Fibroblast of the conjunctiva (primary cell): ENCODE data around the gene DLGAP1.
"Not testable (repeated sequence)": the region's sequence is repeated elsewhere in the genome, so short reads cannot be mapped to it uniquely, and the experiment has no call there.

ENCODE experiments used
- DNase-seq: peaks from one replicate; pipeline ENCODE4 v3.0.0-alpha.2; 2010; ENCODE audit warnings: low read depth

Gene DLGAP1

GRCh38 chr18:4385876-4386275, 69.2 kb downstream of the DLGAP1 start:
- DNase-seq: no peak

GRCh38 chr18:4384932-4385331, 70.2 kb downstream of the DLGAP1 start:
- DNase-seq: no peak

- DNase-seq: no peak
Observed at GRCh38 chr18:4374564-4374963, 80.5 kb downstream of the DLGAP1 start.

GRCh38 chr18:4369705-4370104, 85.4 kb downstream of the DLGAP1 start:
- no peak for DNase-seq

- DNase-seq: no peak
Observed at GRCh38 chr18:4360221-4360715, 94.8 kb downstream of the DLGAP1 start.

GRCh38 chr18:4358618-4359017, 96.5 kb downstream of the DLGAP1 start:
- DNase-seq: no peak

- no peak for DNase-seq
Observed at GRCh38 chr18:4357579-4357978, 97.5 kb downstream of the DLGAP1 start.

GRCh38 chr18:4356929-4357328, 98.2 kb downstream of the DLGAP1 start:
- DNase-seq: no peak

- no peak for DNase-seq
Observed at GRCh38 chr18:4353853-4354418, 101.2 kb downstream of the DLGAP1 start.

DNA sequence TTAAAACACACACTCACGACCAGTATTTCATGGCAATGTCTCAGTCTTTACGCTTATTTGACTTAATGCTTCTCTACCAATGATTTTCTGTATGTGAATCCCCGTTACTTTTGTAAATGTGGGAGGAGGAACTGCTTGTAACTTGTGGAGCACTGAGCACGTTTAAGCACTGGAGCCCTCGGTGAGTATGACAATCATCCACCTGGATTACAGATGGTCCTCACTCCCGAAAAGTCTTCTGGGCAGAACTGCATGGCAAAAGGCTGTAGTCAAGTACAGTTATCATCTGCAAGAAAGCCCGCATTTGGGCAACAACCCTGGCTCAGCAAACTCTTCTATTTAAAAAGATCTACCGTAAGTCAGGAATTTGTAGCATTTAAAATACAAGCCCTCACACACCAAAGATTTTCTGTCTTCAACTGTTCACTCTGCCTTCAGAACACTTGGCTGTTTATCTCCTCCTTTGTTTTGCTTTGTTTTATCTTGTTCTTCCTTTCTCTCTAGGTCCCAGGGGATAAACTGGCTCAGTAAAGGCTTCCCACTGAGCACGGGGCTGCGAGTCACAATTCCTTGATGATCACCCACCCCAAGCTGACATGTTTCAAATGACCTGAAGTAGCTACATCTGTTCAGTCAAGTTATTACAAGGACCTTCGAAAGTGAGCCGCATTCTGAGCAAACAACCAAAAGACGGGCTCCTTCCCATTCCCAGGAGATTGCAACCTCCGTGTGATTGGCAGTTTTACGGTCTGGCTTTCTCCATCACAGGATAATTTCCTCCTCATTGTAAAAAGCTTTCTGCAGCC, 102.2 kb downstream of the DLGAP1 start:
- DNase-seq: no peak

DNA sequence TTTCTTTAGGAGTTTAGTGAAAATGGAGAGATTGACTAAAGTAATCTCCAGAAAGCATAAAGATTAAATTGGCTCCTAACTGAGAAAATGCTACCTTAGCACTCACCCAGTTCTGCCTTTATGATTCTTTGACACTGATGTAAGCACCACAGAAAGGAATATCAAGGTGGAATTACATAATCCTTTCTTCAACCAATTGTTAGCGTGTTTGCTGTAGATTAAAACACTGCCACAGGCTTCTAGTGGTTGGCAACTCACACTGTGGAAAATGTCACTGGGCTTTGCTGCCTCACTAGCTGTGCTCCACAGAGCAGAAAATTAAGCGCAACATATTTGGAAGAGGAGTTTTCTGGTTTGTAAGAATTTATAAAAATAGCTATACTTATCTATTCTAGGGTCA, 104.1 kb downstream of the DLGAP1 start:
- DNase-seq: no peak

DNA sequence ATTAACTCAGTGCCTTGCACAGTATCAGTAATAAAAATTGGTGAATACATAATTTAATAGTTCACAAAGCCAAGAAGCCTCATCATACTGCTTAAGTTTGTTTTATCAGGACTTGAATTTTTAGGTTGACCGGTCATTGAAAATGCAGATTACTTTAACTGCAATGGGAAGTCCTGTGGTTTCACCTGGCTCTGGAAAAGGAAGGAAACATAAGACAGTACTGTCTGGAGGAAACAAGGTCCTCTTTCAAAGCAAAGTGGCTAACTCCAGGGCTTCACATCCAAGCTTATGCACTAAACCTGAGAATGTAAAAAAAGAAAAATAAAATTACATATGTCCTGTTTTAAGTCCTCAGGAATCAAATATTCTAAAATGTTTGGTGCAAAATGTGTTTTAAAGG, 119.7 kb downstream of the DLGAP1 start:
- DNase-seq: no peak

DNA sequence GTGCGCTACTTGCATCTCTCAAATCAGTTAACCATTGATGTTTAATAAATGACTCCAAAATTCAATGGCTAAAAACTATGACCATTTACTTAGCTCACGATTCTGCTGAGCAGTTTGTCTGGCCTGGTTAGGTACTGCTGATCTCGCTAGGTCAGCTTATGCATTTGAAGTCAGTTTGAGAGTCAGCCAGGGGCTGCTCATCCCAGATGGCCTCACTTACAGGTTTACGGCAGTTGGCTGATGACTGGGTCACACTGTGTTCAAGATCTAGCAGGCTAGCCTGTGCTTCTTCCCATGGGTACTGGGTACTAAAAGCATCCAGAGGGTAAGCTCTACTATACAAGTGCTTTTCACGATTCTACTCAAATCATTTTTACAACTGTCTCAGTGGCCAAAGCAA, 122.1 kb downstream of the DLGAP1 start:
- DNase-seq: no peak

DNA sequence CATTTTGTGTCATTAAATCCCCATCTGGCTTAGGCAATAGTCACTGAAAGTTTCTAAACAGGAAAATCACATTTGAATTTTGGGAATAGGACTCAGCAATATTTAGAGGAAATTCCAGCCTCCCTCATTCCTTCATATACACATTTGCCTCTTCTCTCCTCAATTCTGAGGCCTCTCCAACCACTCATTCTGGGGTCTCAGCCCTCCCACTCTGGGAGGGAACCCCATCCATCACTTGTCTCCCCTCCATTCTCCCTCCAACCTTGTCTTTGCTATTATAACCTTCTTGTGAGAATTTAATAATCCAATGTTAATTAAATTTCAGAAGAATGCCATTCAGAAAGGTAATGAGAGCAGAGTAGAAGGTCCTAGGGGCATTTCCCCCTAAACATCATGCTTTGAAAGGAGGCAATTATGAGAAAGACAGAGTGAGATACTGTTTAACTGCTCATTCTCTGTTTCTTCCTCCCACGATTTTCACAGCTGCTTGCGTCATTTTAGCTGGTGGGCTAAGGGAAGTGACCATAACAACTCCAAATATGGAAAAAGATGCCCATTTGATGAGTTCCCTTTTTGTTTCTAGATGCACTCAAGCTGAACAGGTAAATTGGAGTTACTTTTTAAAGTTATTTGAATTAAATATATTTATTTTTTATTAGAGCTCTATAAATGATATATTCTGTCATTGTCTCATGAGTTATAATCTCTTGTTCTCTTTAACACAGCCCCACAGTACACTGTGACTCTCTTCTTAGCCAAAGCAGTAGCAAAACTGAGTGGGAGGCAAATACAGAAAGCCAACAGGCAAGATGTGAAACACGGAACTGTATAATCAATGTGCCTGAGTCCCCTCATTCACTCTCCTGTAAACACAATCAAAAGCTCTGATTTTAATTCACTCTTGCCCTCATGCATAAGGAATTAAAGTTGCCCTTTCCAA, 135.1 kb downstream of the DLGAP1 start:
- no peak for DNase-seq

- DNase-seq: no peak
Observed at GRCh38 chr18:4318311-4318710, 136.8 kb downstream of the DLGAP1 start.

DNA sequence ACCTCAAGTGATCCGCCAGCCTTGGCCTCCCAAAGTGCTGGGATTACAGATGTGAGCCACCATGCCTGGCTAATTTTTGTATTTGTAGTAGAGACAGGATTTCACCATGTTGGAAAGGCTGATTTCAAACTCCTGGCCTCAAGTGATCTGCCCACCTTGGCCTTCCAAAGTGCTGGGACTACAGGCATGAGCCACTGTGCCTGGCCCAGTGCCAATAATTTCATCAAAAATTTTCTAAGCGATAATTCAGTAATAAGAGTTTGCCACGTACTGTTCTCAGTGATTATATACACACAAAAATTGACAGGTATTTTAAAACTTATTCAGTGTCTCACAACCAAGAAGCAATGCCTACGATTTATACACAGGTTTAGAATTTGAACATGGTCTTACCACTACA, 143.2 kb downstream of the DLGAP1 start:
- DNase-seq: not testable (repeated sequence)

- no peak for DNase-seq
Observed at GRCh38 chr18:4311136-4311535, 144.0 kb downstream of the DLGAP1 start.

- DNase-seq: no peak
Observed at GRCh38 chr18:4309227-4309626, 145.9 kb downstream of the DLGAP1 start.

DNA sequence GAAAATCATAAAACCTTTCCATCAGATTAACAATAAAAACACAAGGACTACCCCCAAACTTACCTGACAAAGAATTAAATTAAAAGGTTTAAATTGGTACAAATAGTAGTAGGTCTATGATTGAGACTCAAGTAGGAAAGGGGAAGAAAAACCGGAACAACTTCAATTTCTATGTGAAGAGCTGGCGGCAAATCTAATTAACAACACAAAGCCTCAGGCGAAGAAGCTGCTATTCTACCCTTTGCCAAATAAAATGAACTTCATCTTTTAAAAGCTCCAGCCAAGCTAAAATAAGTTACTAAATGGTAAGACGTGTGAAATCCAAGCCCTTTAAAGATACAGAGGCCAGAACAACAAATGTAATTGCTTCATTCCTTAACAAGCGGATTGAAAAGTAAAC, 146.5 kb downstream of the DLGAP1 start:
- DNase-seq: no peak

GRCh38 chr18:4299395-4299794, 155.7 kb downstream of the DLGAP1 start:
- DNase-seq: no peak

- DNase-seq: no peak
Observed at GRCh38 chr18:4293337-4293736, 161.8 kb downstream of the DLGAP1 start.

DNA sequence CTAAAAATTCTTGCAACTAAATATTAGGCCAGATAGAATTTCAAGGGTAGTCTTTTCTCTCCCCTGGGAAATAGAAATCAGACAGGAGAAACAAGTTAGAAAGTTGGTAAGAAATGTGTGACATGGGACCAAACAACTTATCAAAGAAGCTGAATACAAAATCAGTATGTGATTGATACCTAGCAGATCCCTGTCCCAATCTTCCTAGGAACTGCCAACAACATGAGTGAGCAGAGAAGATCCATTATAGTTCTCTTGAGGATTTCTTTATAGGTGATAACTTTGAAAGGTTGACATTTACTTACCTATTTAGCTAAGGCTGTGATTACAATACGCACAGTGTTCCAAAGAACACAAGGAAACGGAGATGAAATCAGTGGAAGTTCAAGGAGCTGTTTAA, 162.4 kb downstream of the DLGAP1 start:
- no peak for DNase-seq

GRCh38 chr18:4287340-4287739, 167.8 kb downstream of the DLGAP1 start:
- DNase-seq: not testable (repeated sequence)
